HG02970 (cell line): ENCODE results near the gene HPS4.
"Not testable (repeated sequence)": the region's sequence is repeated elsewhere in the genome, so short reads cannot be mapped to it uniquely, and the experiment has no call there.

Experiments
- ATAC-seq: cut with Tn5 transposase; IDR thresholded peaks from one replicate; pipeline ENCODE4 v1.9.1; 2021; ENCODE audit warnings: mild to moderate bottlenecking, moderate library complexity, moderate number of reproducible peaks; ENCODE audit not compliant: unreplicated experiment, low FRiP score

HPS4 gene

GRCh38 chr22:26483439-26484359 lies at the start of gene HPS4, which contains the start of gene SRRD:
Gene HPS4, minus strand, starts transcription at chr22:26483783. Its CDS starts 2,021 bp downstream, at chr22:26481762.
Gene SRRD, plus strand, starts transcription at chr22:26483877. Its CDS starts 14 bp downstream, at chr22:26483891.
- peak; percentile 78 for ATAC-seq

GRCh38 chr22:26529345-26529744 lies 45.8 kb upstream of the HPS4 start:
- no peak for ATAC-seq

GRCh38 chr22:26528518-26528917 lies 44.9 kb upstream of the HPS4 start:
- ATAC-seq: not testable (repeated sequence)

GRCh38 chr22:26527574-26528465 lies 44.2 kb upstream of the HPS4 start:
- no peak for ATAC-seq

GRCh38 chr22:26527167-26527566 lies 43.6 kb upstream of the HPS4 start:
- no peak for ATAC-seq

- no peak for ATAC-seq
Measured at GRCh38 chr22:26525946-26526564, 42.5 kb upstream of the HPS4 start.

- no peak for ATAC-seq
Measured at GRCh38 chr22:26524870-26525269, 41.3 kb upstream of the HPS4 start.

GRCh38 chr22:26522592-26522991 lies 39.0 kb upstream of the HPS4 start:
- no peak for ATAC-seq

- ATAC-seq: no peak
Measured at GRCh38 chr22:26522012-26522411, 38.4 kb upstream of the HPS4 start.

GRCh38 chr22:26517429-26517828 lies 33.8 kb upstream of the HPS4 start:
- ATAC-seq: no peak

GRCh38 chr22:26516503-26516902 lies 32.9 kb upstream of the HPS4 start:
- no peak for ATAC-seq

- no peak for ATAC-seq
Measured at GRCh38 chr22:26515931-26516330, 32.3 kb upstream of the HPS4 start.

GRCh38 chr22:26514419-26515161 lies 31.0 kb upstream of the HPS4 start:
- ATAC-seq: no peak

GRCh38 chr22:26513838-26514237 lies 30.3 kb upstream of the HPS4 start:
- ATAC-seq: no peak

- peak; percentile 91 for ATAC-seq
Measured at GRCh38 chr22:26512149-26512793, 28.7 kb upstream of the HPS4 start, which contains the start of gene TFIP11. Gene TFIP11, minus strand, starts transcription at chr22:26512473. Its CDS starts 2,201 bp downstream, at chr22:26510272.

- no peak for ATAC-seq
Measured at GRCh38 chr22:26508148-26508547, 24.6 kb upstream of the HPS4 start.

GRCh38 chr22:26503758-26504157 lies 20.2 kb upstream of the HPS4 start:
- no peak for ATAC-seq

- ATAC-seq: no peak
Measured at GRCh38 chr22:26502688-26503561, 19.3 kb upstream of the HPS4 start.
